ENCODE data around the gene USP12.
"Not testable (repeated sequence)": the region's sequence is repeated elsewhere in the genome, so short reads cannot be mapped to it uniquely, and the experiment has no call there.

The USP12 gene

DNA sequence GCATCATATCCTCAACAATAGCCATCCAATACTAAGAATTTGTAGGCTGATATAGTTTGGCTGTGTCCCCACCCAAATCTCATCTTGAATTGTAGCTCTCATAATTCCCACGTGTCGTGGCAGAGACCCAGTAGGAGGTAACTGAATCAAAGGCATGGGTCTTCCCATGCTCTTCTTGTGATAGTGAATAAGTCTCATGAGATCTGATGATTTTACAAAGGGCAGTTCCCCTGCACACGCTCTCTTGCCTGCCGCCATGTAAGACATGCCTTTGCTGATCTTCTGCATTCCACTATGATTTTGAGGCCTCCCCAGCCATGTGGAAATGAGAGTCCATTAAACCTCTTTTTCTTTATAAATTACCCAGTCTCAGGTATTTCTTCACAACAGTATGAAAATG, 48.2 kb downstream of the USP12 start:
- DNase-seq (ENCODE audit: low read depth, low spot score) = not testable (repeated sequence)

DNA sequence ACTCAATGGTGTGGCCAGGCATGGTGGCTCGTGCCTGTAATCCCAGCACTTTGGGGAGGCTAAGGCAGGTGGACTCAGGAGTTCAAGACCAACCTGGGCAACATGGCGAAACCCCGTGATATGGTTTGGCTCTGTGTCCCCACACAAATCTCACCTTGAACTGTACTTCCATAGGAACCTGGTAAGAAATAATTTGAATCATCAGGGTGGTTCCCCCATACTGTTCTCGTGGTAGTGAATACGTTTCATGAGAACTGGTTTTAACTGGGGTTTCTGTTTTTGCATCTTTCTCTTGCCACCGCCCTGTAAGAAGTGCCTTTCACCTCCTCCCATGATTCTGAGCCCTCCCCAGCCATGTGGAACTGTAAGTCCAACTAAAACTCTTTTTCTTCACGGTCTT, 49.6 kb downstream of the USP12 start:
- DNase-seq (ENCODE audit: low read depth, low spot score) = no peak

DNA sequence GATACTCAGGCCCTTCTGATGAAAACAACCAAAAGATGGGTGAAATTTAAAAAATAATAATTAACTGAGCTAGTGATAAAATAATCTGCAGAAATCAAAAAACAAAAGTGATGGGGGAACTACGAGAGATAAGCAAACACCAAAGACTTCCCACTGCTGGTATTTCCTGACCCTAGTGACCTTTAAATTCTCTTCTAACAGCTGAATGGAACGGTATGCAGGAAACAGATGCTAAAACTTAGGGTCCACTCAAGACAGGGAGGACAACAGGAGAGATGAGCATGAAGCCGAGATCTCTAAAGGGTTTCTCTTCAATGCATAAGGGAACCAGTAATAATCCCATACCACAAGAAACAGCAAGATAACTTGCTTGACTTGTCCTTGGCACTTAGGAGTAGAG, 50.8 kb downstream of the USP12 start:
- no peak for DNase-seq (ENCODE audit: low read depth, low spot score)

DNA sequence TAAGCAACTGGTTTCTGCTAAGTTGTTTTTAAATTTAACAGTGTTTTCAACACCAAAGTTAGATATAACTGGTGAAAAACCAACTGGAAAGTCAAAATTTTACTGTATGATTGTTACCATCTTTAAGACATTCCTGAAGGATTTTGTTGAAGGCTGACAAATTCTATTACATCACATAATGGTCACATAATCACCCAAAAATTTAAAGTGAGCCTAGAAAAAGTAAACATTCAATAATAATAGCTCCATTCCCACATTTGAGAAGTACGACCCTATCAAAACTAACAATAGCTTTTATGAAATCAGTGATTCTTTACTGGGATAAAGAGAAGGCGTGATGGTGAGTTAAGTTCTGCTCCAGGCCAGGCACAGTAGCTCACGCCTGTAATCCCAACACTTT, 51.6 kb downstream of the USP12 start:
- DNase-seq (ENCODE audit: low read depth, low spot score) = no peak

DNA sequence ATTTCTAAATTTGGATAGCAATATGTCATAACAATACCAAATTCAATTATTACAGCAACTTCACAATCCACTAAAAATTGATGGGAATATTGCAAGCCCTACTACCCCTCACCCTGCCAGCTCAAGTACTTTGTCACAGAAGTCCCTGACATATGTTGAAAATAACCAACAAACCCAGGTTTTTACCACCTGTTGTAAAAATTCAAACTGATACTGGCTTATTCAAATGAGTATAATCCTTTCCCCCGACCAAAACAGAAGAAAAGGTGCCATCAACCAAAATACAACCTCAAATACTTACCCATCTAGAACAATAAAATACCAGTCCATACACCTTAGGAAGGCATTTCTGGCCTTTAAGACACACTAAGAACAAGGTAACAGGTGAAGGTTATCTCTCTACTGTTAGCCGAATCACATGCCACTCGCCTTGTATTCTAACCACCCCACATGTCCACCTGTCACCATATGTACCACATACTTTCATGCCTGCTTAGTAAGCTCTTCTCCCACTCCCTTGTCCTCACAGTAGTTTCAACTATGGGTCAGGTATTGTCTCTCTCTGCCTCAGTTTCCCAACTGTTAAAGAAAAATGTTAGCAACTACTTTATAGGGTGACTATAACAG, 53.1 kb downstream of the USP12 start:
- no peak for DNase-seq (ENCODE audit: low read depth, low spot score)

DNA sequence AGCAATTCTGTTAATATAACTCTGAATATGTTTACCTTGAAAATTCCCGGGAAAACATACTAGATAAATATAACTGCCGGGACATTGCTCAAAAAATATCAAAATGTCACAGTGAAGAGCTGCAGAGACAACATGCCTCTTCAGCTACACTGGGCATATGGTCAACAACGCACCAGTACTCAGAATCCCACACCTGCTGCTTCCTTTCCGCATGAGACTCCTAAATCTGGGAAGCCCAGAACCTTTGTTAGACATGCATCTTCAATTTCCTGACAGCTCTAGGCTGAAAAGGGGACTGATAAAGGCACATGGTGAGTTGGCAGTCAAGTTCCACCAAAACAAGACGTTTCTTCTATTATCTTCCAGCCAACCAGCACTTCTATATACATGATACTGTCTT, 53.7 kb downstream of the USP12 start:
- no peak for DNase-seq (ENCODE audit: low read depth, low spot score)

DNA sequence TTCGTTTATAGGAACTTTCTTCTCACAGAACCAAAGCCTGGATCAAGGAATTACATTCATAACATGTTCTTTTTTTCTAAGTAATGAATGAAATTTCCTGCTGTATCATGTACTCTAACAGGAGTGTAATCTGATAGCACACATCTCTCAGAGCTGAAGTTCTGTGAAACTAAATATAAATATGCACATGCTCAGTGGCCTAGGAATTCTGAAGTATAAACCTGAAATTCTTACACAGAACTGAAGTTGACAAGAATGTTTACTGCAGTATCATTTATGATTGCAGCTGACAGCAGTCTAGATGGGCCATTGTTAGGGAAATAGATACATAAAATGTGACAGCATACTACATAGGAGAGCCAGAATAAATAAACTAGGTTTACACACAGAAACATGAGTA, 54.5 kb downstream of the USP12 start:
- DNase-seq (ENCODE audit: low read depth, low spot score) = no peak

DNA sequence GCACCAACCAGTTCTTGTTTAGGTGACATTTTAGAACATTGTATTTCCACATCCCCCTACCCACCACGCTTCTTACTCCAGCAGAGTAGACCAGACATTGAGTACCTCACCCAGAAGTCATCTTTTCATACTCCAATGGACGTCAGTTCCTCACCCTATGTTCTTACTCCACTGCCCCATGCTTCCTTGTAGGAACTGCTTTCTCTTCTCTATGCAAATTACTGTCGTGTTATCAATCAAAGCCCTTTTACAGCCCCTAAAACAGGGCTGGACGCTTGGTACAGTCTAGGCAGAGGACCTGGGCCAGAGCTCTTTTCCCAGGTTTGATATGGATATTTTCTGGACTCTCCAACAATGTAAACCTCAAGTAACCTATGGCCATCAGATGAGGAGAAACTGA, 58.2 kb downstream of the USP12 start:
- no peak for DNase-seq (ENCODE audit: low read depth, low spot score)

DNA sequence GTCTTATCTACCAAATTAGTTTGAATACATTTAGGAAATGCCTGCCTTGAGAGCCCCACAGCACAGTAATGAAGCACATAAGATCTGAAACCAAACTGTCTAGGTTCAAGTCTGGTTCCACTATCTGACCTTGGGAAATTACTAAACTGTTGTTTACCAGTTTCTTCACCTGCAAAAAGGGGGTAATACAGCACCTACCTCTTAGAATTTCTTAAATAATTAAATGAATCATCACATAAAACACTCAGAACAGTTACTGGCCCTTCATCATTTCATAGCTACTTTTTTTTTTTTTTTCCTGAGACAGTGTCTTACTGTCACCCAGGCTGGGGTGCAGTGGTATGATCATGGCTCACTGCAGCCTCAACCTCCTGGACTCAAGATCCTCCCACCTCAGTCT, 59.6 kb downstream of the USP12 start:
- DNase-seq (ENCODE audit: low read depth, low spot score) = no peak

DNA sequence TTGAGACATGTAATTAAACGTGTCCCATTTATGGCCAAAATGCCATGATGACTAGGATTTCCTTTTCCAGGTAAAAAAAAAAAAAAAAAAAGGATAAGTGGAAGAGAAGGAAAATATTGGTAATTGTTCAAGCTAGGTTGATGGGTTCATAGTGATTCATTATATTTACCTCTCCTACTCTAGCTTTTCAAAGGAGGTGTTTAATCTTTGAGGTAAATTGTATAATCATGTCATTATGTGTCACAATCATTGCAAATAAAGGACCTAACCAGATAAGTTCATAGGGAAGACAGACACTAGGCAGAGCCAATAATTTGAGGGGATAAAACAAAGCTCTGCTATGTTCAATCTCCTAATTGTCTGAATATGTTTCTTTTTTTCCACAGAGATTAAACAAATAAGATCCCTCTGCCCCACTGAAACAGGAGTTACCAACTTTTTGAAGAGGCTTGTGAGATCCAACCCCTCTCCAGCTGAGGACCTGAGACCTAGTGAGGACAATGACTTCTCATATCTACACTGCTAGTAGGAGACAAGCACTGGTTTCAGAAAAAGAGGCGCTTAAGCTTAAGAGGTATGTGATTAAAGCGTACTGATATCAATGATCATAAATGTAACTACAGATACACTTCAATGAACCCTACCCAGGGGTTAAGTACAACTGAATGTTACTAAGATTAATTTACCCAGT, 61.4 kb downstream of the USP12 start:
- DNase-seq (ENCODE audit: low read depth, low spot score) = no peak

DNA sequence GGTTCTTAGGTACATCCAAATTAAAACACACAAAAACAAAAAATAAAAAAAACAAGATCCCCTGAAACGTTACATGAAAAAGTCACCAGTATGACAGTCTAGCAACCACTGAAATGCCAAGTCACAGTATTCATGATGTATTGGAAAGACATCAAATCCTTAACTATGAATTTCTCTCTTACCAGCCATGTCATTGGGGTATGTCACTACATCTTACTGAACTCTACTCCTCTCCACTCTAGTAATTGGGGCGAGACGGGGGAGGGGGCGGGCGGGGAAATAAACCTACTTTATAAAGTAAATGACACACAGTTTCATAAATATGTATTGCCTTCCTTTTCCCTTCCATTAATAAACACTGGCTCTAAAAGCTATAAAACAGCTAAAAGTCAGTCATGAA, 65.5 kb downstream of the USP12 start:
- DNase-seq (ENCODE audit: low read depth, low spot score) = no peak

DNA sequence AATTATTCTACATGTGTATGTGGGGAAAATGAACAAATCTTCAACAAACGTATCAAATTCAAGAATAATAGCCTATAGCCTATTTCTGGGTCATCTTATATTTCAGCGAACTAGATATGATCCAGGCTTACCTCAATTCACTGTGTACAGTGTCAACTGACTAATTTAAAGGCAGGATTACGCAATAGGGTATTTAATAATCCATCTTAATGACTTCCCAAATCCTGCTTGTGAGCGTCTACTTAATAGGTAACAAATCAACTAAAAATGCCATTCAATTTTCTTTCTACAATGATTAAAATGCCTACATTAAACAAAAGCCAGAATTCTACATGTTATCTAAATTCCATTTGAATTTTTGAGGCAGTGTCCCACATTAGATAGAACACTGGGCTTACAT, 67.0 kb downstream of the USP12 start:
- DNase-seq (ENCODE audit: low read depth, low spot score) = no peak

DNA sequence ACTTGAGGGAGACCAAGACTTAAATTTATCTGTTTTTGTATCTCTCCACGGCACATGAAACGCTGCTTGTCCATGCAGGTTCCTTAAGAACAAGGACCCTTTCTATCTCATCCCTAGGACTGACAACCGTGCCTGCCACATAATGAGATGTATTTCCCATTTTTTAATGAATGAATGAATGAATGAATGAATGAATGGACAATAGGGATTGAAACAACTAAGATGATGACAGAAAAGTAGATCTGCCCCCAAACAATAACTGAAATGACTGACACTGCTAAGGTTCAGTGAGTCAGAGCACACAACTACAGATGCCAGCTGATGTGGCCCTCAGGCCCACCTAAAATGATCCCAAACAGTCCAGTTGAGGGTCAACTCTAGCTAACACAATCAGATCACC, 69.8 kb downstream of the USP12 start:
- DNase-seq (ENCODE audit: low read depth, low spot score) = no peak

DNA sequence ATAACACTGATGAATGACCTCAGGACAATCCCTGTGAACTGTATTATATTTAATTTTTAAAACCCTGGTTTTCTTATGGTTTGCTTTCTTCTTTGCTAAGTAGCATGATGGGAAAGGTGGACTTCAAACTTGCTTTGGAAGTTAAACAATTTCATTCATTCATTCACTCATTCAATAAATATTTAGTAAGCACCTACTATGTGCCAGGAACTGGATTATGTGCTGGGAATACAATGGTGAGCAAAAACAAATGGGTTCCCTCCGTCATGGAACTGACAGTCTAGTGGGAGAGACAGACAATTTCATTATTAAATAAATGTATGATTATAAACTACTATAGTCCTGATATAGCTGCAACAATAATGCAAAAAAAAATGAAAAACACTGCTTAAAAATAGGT, 70.3 kb downstream of the USP12 start:
- DNase-seq (ENCODE audit: low read depth, low spot score) = no peak

DNA sequence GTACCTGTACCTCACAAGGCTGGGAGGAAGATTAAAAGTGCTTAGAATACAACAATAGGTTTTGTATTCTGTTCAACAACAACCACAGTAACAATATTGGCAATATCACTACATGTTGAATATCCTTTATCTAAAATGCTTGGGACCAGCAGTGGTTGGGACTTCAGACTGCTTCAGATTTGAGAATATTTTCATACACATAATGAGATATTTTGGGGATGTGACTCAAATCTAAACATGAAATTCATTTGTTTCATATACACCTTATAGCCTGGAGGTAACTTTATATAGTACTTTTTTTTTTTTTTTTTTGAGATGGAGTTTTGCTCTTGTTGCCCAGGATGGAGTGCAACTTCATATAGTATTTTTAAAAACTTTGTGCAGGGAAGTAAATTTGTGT, 73.9 kb downstream of the USP12 start:
- no peak for DNase-seq (ENCODE audit: low read depth, low spot score)

DNA sequence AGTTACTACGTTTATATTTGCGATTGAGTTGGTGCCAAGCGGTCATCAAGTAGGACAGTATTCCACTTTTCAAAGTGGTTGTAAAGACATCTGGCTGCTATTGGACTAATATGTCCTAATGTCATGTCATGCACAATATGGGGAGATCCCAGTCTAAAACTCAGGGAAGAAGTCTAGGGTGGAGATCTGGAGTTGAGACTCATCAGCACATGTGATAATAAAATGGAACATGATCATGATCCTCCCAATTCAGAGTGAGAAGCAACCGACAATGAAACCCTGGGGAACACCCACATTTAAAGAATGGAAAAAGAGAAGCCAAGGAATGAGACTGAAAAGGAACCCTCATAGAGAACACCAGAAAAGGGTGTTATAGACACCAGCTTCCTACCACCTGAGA, 80.2 kb downstream of the USP12 start:
- DNase-seq (ENCODE audit: low read depth, low spot score) = no peak

DNA sequence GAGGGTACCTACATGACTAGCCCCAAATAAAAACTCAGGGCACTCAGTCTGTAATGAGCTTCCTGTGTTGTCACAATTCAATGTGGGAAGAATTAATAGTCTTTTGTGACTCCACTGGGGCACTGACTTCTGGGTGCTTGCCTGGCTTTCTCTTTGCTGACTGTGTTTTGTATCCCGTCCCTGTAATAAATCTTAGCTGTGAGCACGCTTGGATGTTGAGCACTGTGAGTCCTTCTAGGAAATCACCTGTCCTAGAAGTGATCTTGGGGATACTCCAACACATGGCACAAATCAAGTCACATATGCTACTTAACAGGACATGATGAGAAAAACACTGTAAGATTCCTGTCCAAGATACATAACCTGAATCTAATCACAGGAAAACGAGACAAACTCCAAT, 83.0 kb downstream of the USP12 start:
- DNase-seq (ENCODE audit: low read depth, low spot score) = no peak

DNA sequence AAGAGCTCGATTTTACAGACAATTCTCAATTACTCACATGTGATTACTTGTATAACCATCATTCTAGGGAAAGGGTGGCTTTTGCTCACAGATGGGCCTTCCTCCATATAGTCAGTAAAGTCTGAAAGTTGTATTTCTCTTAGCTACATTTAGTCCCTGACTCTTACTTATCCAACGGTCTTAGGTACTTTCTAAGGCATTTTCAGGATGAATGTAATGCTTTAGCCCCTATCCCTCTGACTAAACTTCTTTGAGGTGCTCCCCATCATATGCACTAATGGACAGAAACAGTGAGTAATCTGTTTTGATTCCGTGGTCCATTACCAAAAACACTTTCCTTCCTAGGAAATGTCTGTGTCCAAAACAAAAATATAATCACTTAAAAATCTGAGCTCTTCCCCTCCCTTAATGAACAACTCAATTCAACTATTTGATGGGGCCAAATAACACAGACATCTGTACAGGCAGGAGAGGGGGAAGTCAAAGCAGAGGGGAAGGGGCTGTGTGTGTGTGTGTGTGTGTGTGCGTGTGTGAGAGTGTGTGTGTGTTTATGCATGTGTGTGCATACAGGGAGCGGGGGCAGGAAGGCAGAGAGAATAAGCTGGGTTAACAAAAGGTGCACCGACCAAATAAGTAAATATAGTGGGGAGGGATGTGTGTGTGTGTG, 84.9 kb downstream of the USP12 start:
- no peak for DNase-seq (ENCODE audit: low read depth, low spot score)

DNA sequence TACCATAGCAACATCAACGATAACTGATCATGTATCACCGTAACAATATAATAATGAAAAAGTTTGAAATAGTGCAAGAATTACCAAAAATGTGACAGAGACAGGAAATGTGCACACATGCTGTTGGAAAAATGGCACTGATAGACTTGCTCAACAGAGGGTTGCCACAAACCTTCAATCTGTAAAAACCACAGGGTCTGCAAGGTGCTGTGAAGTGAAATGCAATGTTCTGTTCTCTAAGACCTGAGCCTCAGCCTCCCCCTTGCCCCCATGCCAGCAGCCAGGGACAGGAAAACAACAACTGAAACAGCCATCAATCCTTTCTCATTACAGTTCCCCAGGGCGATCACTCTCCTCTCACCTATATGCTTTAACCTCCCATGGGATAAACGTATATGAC, 88.4 kb downstream of the USP12 start:
- no peak for DNase-seq (ENCODE audit: low read depth, low spot score)

DNA sequence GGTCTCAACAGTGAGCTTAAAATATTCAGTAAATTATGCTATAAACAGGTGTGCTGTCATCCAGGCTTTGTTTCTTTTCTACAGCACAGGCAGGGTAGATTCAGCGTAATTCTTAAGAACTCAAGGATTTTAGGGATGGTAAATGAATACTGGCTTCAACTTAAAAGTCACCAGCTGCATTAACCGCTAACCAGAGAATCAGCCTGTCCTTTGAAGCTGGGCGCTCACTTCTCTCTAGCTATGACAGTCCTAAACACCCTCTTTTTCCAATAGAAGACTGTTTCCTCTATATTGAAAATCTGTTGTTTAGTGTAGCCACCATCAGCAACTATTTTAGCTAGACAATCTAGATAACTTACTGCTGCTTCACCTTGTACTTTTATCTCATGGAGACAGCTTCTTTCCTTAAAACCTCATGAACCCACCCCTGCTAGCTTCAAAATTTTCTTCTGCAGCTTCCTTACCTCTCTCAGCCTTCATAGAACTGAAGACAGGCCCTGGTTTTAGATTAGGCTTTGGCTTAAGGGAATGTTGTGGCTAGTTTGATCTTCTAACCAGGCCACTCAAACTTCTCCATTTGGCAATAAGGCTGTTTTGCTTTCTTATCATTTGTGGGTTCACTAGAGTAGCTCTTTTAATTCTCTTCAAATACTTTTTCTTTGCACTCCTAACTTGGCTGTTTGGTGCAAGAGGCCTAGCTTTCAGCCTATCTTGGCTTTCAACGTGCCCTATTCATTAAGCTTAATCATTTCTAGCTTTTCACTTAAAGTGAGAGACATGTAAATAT, 89.5 kb downstream of the USP12 start:
- DNase-seq (ENCODE audit: low read depth, low spot score) = no peak

DNA sequence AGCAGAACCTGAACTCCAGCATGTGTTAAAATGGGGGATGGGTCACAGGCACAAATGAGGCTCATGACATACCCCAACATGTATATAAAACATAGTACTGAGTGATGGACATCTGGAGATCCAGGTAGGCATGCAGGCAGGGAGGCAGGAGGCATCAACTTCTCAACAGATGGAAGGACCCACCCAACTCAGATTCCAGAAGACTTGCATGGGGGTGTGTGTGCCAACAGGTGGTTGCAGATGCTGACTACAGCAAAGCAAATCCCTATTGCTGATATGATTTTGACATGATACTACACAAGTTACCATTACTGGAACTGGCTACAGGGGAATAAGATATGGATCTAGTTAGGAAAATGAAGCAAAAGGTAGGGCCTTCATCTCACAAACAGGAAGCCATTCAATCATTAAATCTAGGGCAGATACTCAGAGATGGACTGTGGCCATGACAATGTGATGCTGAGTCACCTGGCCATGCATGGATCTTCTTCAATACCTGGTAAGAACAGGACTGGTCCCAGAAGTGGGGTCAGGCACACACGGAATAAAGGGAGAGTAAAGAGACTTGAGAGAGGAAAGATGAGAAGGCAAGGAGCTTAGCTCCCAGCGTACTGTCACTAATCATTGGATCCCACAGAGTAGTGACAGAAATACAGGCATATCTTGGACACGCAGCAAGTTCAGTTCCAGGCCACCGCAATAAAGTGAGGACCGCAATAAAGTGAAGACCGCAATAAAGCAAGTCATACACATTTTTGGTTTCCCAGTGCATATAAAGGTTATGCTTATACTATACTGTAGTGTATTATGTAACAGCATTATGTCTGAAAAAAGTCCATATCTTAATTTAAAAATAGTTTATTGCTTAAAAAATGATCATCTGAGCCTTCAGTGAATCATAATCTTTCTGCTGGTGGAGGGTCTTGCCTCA, 91.3 kb downstream of the USP12 start:
- DNase-seq (ENCODE audit: low read depth, low spot score) = no peak

Data from ELF-1 (cell line).